ENCODE results near the gene BAG3. TPM values are rescaled to one million over a fixed set of nuclear protein-coding genes. Genes with fewer than 3 reads are reported as not detected.
A peak's percentile ranks its signal among the peaks of the same experiment; 100 is the strongest.

The BAG3 gene
- total and polyA plus RNA-seq, 9 of the 15 experiments (the other 6 are each of a cell fraction or from before 2014, with no cell fraction given) = 2.6 to 27.4 (median 7.2) TPM

- peak; percentile 62 for TF ChIP-seq CEBPB (tag; IDR thresholded peaks at IDR 0.05)
- TF ChIP-seq SIN3A (IDR thresholded peaks at IDR 0.05; ENCODE audit: borderline replicate concordance in 2 of 2, control insufficient read depth in 1 of 2, low read depth in 2 of 2, low read length in 2 of 2) = 0 out of 4 replicates have a peak, but pooled peaks of 1 of the 2 experiments have one; percentile 51
These were observed 1.2 kb downstream of the BAG3 start (continued) for GRCh38 chr10:119652361-119652730.

- TF ChIP-seq NCOA6 (IDR thresholded peaks at IDR 0.05) (no peak), ZNF507 (tag; conservative IDR thresholded peaks at IDR 0.05) (no peak), U2AF2 (optimal IDR thresholded peaks at IDR 0.05; ENCODE audit: low read depth, low read length) (no peak), MYNN (IDR thresholded peaks at IDR 0.05) (peak; percentile 73; the same call in 1 of the 2 replicates), MYNN (CRISPR knock-in tag; IDR thresholded peaks at IDR 0.05) (no peak)
- no peak overlapping the region for H3K27ac ChIP-seq (ENCODE audit: extremely low read depth, low read depth, low read length)
- H4K20me1 ChIP-seq (replicated peaks; ENCODE audit: control insufficient read depth, insufficient read depth, low read length) = peaks cover 47% of the 10 kb centered on the region
- peaks cover 7% of the 10 kb centered on the region for H3K9me1 ChIP-seq (ENCODE audit: control insufficient read depth, insufficient read depth, low read length)
- peaks cover 32 to 45% of the 10 kb centered on the region in 2 experiments for H3K4me1 ChIP-seq (replicated peaks in 1 of 2; ENCODE audit: control insufficient read depth in 2 of 2, insufficient read depth in 2 of 2, low read length in 2 of 2)
- peak overlapping the region; percentile 61 for H3K4me2 ChIP-seq (ENCODE audit: insufficient read depth, low read length)
- no peaks in the 10 kb centered on the region for H3K9me3 ChIP-seq (replicated peaks; ENCODE audit: control insufficient read depth, insufficient read depth, low read depth, low read length)
- ChIA-PET CTCF (ENCODE audit: low intra/inter-chr PET ratio) (no interaction called here), POLR2A (interaction anchor here (1.3 kb wide), 1 partner anchor 10 kb away, joined by 3 read pairs; no protein-coding TSS in a partner anchor)
- H3K4me3 ChIP-seq = peak overlapping the region; percentile 89
- peak overlapping the region in 1 of 2 experiments; percentile 77; a peak in 3 of 4 replicates for H3K9ac ChIP-seq (ENCODE audit: insufficient read depth in 1 of 2, low read depth in 2 of 2, low read length in 2 of 2)
- ATAC-seq (no peak), DNase-seq (ENCODE audit: extremely low read depth in 1 of 4, low spot score in 3 of 4) (no peak), FAIRE-seq (no peak)
- H2AFZ ChIP-seq (ENCODE audit: low read depth, low read length) = no peak overlapping the region
- H3K79me2 ChIP-seq (ENCODE audit: control insufficient read depth, insufficient read depth, low read length) = peaks cover 70% of the 10 kb centered on the region
- H3K27me3 ChIP-seq (ENCODE audit: control insufficient read depth in 2 of 2, insufficient read depth in 2 of 2, low read length in 2 of 2) = no peaks in the 10 kb centered on the region
- intact Hi-C loops (cut with micrococcal nuclease) = loop anchor here (10.0 kb wide), 1 partner anchor 108 kb away; the partner anchor contains the start of gene RGS10
- 8% methylated on average over 1 of the region's 1 CpG for WGBS (ENCODE audit: insufficient coverage, low coverage, missing lambda C conversion rate)
- peaks cover 37% of the 10 kb centered on the region; the same call in 2 of the 3 replicates for H3K36me3 ChIP-seq (ENCODE audit: control insufficient read depth, insufficient read depth, low read length)
- in situ Hi-C loops (cut with MboI) = no loop called here
- no TSS peak for BruUV-seq (replicated peaks)
These were observed 2.0 kb downstream of the BAG3 start for GRCh38 chr10:119653209-119653608.
